ENCODE measurements around the gene LTBP4.

DNA sequence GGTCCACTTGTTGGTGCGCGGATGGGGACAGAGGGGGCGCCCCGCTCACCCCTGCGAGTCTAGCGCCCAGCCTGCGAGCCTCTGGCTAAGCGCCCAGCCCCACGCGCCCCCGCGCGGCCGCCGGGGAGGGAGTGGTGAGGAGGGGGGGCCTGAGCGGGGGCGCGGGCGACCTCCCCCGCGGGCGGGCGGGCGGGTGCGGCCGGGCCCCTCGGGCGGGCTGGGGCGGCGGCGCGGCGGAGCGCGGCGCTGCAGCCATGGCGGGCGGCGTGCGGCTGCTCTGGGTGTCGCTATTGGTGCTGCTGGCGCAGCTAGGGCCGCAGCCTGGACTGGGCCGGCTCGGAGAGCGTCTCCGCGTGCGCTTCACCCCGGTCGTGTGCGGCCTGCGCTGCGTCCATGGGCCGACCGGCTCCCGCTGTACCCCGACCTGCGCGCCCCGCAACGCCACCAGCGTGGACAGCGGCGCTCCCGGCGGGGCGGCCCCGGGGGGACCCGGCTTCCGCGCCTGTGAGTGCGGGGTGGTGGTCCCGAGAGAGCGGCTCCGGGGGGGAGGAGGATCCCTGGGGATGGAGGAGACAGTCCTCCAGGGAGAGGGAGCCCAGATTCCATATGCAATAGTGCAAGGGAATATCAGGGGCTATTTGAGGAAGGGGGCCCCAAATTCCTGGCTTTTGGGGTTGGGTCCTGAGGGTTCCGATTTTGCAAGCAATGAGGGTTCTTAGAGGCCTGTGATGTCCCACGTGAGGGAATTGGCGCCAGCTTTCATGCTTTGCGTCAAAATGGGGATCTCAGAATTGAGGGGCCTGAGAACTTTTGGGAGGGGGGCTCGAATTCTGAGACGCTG lies at the start of gene LTBP4:
- TF ChIP-seq EZH2 (IDR thresholded peaks at IDR 0.05; ENCODE audit: low read length): no peak
- TF ChIP-seq, protein P1, sequence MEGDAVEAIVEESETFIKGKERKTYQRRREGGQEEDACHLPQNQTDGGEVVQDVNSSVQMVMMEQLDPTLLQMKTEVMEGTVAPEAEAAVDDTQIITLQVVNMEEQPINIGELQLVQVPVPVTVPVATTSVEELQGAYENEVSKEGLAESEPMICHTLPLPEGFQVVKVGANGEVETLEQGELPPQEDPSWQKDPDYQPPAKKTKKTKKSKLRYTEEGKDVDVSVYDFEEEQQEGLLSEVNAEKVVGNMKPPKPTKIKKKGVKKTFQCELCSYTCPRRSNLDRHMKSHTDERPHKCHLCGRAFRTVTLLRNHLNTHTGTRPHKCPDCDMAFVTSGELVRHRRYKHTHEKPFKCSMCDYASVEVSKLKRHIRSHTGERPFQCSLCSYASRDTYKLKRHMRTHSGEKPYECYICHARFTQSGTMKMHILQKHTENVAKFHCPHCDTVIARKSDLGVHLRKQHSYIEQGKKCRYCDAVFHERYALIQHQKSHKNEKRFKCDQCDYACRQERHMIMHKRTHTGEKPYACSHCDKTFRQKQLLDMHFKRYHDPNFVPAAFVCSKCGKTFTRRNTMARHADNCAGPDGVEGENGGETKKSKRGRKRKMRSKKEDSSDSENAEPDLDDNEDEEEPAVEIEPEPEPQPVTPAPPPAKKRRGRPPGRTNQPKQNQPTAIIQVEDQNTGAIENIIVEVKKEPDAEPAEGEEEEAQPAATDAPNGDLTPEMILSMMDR (optimal IDR thresholded peaks at IDR 0.05 in 1 of 3, IDR thresholded peaks at IDR 0.05 in 1 of 3, conservative IDR thresholded peaks at IDR 0.05 in 1 of 3; ENCODE audit: extremely low read depth in 1 of 3, insufficient read depth in 2 of 3, low read length in 3 of 3): peak in 1 of 3 experiments; percentile 53
